GM19043 (cell line): ENCODE data around the gene TNFRSF1A.

Experiments
- ATAC-seq: cut with Tn5 transposase; IDR thresholded peaks from one replicate; pipeline ENCODE4 v1.9.1; 2021; ENCODE audit warnings: low read depth; ENCODE audit not compliant: unreplicated experiment

TNFRSF1A gene

DNA sequence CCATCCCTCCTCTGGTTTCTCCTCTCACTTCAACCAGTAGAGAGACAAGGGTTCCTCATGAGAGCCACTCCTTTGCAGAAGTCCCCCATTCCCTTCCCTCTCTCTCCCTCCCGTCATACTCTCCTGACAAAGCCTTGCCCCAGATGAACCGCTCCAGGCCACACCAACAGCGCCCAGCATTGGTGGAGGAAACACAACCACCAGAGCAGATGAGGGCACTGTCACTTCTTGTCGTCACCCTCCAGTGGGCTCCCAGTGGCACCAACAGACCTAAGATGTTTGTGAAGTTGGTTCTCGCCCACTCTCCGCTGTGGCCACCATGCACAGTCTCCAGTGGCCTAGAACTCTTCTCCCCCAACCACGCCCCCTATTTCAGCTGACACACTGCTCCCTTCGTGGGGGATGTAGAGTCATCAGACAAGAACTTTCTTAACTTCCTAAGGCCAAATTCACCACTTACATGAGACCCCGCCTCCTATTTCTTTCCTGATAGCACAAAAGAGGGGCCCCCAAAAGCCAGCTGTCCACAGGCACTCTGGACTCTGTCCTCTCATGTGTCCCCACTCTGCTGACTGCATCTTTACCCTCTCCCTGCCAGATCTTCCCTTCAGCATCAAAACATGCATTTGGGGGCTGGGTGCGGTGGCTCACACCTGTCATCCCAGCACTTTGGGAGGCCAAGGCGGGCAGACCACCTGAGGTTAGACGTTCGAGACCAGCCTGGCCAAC is 60.6 kb downstream of the TNFRSF1A start:
- no peak for ATAC-seq

DNA sequence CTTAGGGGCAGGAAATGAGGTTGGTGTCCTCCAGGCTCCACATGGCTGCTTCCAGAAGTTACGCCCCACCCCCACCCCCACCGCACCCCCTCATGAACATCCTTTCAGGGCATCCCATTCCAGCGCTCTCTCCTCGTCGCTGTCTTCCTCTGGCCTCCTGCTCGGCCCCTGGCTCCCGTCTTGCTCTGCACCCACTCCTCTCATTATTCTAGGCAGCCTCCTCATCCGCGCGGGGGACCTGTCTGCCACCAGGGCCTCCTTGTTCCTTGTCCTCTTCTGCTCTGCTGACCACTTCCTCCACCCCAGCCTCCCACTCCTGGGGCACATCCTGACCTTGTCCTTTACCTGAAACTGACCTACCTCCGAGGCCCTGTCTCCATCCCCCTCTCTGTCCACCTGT is 61.2 kb downstream of the TNFRSF1A start:
- ATAC-seq, result no peak

DNA sequence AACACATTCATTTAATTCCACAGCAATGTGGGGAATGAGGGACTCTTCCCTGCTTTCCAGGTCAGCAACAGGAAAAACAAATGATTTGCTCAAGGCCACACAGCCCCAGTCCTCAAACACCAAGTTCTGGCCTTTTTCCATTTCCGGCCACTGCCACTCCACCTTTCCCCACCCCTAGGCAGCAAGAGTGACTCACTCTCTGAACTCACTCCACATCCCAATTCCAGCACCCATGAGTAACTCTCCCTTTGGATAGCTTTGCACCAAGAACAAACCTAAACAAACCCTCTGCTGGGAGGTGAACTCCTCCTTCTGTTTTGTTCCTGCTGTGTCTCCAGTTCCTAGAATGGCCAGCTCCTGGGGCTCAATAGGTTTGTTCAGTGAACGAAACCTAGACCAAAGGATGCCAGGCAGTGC is 61.8 kb downstream of the TNFRSF1A start:
- no peak for ATAC-seq

DNA sequence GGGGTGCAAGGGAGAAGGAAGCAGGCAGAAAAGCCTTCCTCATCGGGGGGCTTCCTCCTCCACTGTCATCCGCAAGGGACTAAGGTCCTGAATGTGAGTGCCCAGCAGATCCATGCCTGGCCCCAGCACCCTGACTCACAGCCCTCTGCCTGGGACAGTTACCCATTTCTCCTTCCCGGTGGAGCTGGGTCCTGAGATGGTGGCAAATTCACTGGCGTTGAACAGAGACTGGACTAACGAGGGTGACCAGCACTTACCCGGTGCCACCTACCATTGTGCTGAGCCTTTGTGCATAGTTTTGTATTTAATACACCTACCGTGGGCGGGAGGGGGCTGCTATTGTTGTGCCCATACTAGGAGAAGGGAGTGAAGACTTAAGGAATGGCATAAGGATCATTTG is 62.2 kb downstream of the TNFRSF1A start:
- no peak for ATAC-seq

DNA sequence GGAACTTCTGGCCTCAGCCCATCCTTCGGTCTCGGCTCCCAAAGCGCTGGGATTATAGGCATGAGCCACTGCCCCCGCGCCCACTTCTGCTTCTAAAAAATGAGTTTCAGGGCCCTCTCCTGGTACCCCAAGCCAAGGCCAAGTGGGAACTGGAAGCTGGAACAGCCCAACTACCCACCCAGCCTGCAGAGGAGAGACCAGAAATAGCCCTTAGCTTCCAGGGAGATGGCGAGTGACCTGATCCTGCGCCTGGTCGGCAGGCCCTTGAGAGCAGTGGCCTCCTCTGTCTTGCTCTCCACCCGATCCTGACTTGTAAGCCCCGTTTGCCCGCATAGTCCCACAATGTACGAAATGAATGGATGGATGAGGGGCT is 62.6 kb downstream of the TNFRSF1A start:
- no peak for ATAC-seq
